ENCODE results near the gene MYCL. TPM values are rescaled to one million over a fixed set of nuclear protein-coding genes. Genes with fewer than 3 reads are reported as not detected.

Gene MYCL
- total RNA-seq, 1 donor from 2014 or later: 3.8 TPM

GRCh38 chr1:39927538-39927937 is 25.8 kb upstream of the MYCL start:
- Mint-ChIP-seq H3K4me3 (ENCODE audit: unreplicated experiment) (no peak overlapping the region), H3K36me3 (ENCODE audit: low read depth, unreplicated experiment) (no peaks in the 10 kb centered on the region), H3K27ac (ENCODE audit: unreplicated experiment) (no peak overlapping the region), H3K4me1 (ENCODE audit: low read depth, unreplicated experiment) (peaks cover 1% of the 10 kb centered on the region), H3K27me3 (ENCODE audit: low read depth, unreplicated experiment) (peaks cover 51% of the 10 kb centered on the region), H3K9me3 (ENCODE audit: unreplicated experiment) (peaks cover 2% of the 10 kb centered on the region)
- TF ChIP-seq EZH2 (IDR thresholded peaks at IDR 0.05; ENCODE audit: insufficient read depth, low read length) (no peak), CTCF (IDR thresholded peaks at IDR 0.05; ENCODE audit: insufficient read depth, low read depth, low read length) (no peak)
- DNase-seq (ENCODE audit: low read depth) (no peak), FAIRE-seq (no peak)
- H3K27ac ChIP-seq (ENCODE audit: low read depth, low read length): no peak overlapping the region
- no peaks in the 10 kb centered on the region for H3K27me3 ChIP-seq (ENCODE audit: insufficient read depth, low read length)
- H2AFZ ChIP-seq (ENCODE audit: low read depth, low read length): no peak overlapping the region
- no peak overlapping the region for H3K4me2 ChIP-seq (ENCODE audit: low read length)
- H3K9me3 ChIP-seq (ENCODE audit: insufficient read depth, low read depth, low read length): no peaks in the 10 kb centered on the region
- H3K4me1 ChIP-seq (ENCODE audit: insufficient read depth, low read length): peaks cover 3% of the 10 kb centered on the region
- H4K20me1 ChIP-seq (ENCODE audit: insufficient read depth, low read length): no peaks in the 10 kb centered on the region
- H3K79me2 ChIP-seq (ENCODE audit: insufficient read depth, low read length): no peaks in the 10 kb centered on the region
- H3K9ac ChIP-seq (ENCODE audit: low read length): no peak overlapping the region
- H3K4me3 ChIP-seq (ENCODE audit: insufficient read depth, low read depth, low read length): no peak overlapping the region
- H3K36me3 ChIP-seq (ENCODE audit: insufficient read depth, low read length): no peaks in the 10 kb centered on the region

- FAIRE-seq (no peak), DNase-seq (ENCODE audit: low read depth) (no peak)
- no peak overlapping the region for H3K27ac ChIP-seq (ENCODE audit: low read depth, low read length)
- H3K79me2 ChIP-seq (ENCODE audit: insufficient read depth, low read length): no peaks in the 10 kb centered on the region
- Mint-ChIP-seq H3K4me3 (ENCODE audit: unreplicated experiment) (no peak overlapping the region), H3K4me1 (ENCODE audit: low read depth, unreplicated experiment) (peaks cover 2% of the 10 kb centered on the region), H3K36me3 (ENCODE audit: low read depth, unreplicated experiment) (no peaks in the 10 kb centered on the region), H3K27me3 (ENCODE audit: low read depth, unreplicated experiment) (peaks cover 57% of the 10 kb centered on the region), H3K9me3 (ENCODE audit: unreplicated experiment) (peaks cover 2% of the 10 kb centered on the region), H3K27ac (ENCODE audit: unreplicated experiment) (no peak overlapping the region)
- H4K20me1 ChIP-seq (ENCODE audit: insufficient read depth, low read length): no peaks in the 10 kb centered on the region
- H3K4me1 ChIP-seq (ENCODE audit: insufficient read depth, low read length): peaks cover 3% of the 10 kb centered on the region
- no peaks in the 10 kb centered on the region for H3K36me3 ChIP-seq (ENCODE audit: insufficient read depth, low read length)
- no peak overlapping the region for H3K9ac ChIP-seq (ENCODE audit: low read length)
- TF ChIP-seq CTCF (IDR thresholded peaks at IDR 0.05; ENCODE audit: insufficient read depth, low read depth, low read length) (no peak), EZH2 (IDR thresholded peaks at IDR 0.05; ENCODE audit: insufficient read depth, low read length) (no peak)
- peaks cover under 1% of the 10 kb centered on the region for H3K27me3 ChIP-seq (ENCODE audit: insufficient read depth, low read length)
- H3K9me3 ChIP-seq (ENCODE audit: insufficient read depth, low read depth, low read length): no peaks in the 10 kb centered on the region
- H2AFZ ChIP-seq (ENCODE audit: low read depth, low read length): peak overlapping the region; percentile 28
- no peak overlapping the region for H3K4me2 ChIP-seq (ENCODE audit: low read length)
- no peak overlapping the region for H3K4me3 ChIP-seq (ENCODE audit: insufficient read depth, low read depth, low read length)
Observed at GRCh38 chr1:39926820-39927219, 25.1 kb upstream of the MYCL start.

GRCh38 chr1:39926343-39926793 is 24.7 kb upstream of the MYCL start:
- H3K36me3 ChIP-seq (ENCODE audit: insufficient read depth, low read length): no peaks in the 10 kb centered on the region
- no peaks in the 10 kb centered on the region for H4K20me1 ChIP-seq (ENCODE audit: insufficient read depth, low read length)
- H3K4me3 ChIP-seq (ENCODE audit: insufficient read depth, low read depth, low read length): no peak overlapping the region
- H3K27ac ChIP-seq (ENCODE audit: low read depth, low read length): no peak overlapping the region
- H2AFZ ChIP-seq (ENCODE audit: low read depth, low read length): peak overlapping the region; percentile 28
- no peak overlapping the region for H3K4me3 Mint-ChIP-seq (ENCODE audit: unreplicated experiment)
- peaks cover 62% of the 10 kb centered on the region for H3K27me3 Mint-ChIP-seq (ENCODE audit: low read depth, unreplicated experiment)
- no peak for TF ChIP-seq CTCF (IDR thresholded peaks at IDR 0.05; ENCODE audit: insufficient read depth, low read depth, low read length)
- TF ChIP-seq EZH2 (IDR thresholded peaks at IDR 0.05; ENCODE audit: insufficient read depth, low read length): no peak
- H3K27me3 ChIP-seq (ENCODE audit: insufficient read depth, low read length): peaks cover 5% of the 10 kb centered on the region
- DNase-seq (ENCODE audit: low read depth) (peak; percentile 31), FAIRE-seq (no peak)
- peaks cover 2% of the 10 kb centered on the region for H3K4me1 Mint-ChIP-seq (ENCODE audit: low read depth, unreplicated experiment)
- H3K9me3 ChIP-seq (ENCODE audit: insufficient read depth, low read depth, low read length): no peaks in the 10 kb centered on the region
- no peaks in the 10 kb centered on the region for H3K79me2 ChIP-seq (ENCODE audit: insufficient read depth, low read length)
- no peak overlapping the region for H3K9ac ChIP-seq (ENCODE audit: low read length)
- H3K9me3 Mint-ChIP-seq (ENCODE audit: unreplicated experiment): peaks cover 2% of the 10 kb centered on the region
- no peaks in the 10 kb centered on the region for H3K36me3 Mint-ChIP-seq (ENCODE audit: low read depth, unreplicated experiment)
- H3K27ac Mint-ChIP-seq (ENCODE audit: unreplicated experiment): no peak overlapping the region
- peaks cover 3% of the 10 kb centered on the region for H3K4me1 ChIP-seq (ENCODE audit: insufficient read depth, low read length)
- no peak overlapping the region for H3K4me2 ChIP-seq (ENCODE audit: low read length)
